K562 (cell line): ENCODE results near the gene FBL. TPM values are rescaled to one million over a fixed set of nuclear protein-coding genes. Genes with fewer than 3 reads are reported as not detected.

ENCODE experiments used
- ATAC-seq: fragments of 200-7000 bp; cut with Tn5 transposase; 3 replicates; pipeline ENCODE4 v1.9.1; 2020; ENCODE audit warnings: moderate library complexity
- BruUV-seq: library from RNA; stranded (reverse); fragments of 400-500 nt; replicated peaks from 2 replicates; lab custom pipeline; 2021; lab: Mats Ljungman, UMichigan
- CTCF ChIA-PET: fragments of 300-600 bp; formaldehyde crosslinking; extraction: SDS; loops from one replicate; lab custom pipeline; 2021; ENCODE audit warnings: low intra/inter-chr PET ratio; lab: Yijun Ruan, JAX
- POLR2A ChIA-PET: fragments of 300-600, 350-650 bp; sonication (Branson Sonifier 250); formaldehyde crosslinking; extraction: SDS; loops from one replicate; lab custom pipeline; 2021; ENCODE audit warnings: antibody characterized with exemption, inconsistent platforms; lab: Yijun Ruan, JAX
- DNase-seq, 4 experiments: peaks; one replicate each; pipeline versions ENCODE4 v3.0.0 to v3.0.0-alpha.2; 2011 to 2018; ENCODE audit warnings: low spot score in 3 of 4, mixed read lengths in 3 of 4; ENCODE audit errors: extremely low read depth in 1 of 4
- FAIRE-seq: peaks from 2 replicates; lab custom pipeline; 2011; peaks lifted over from hg19 to GRCh38; lab: Jason Lieb, UNC
- H2AFZ ChIP-seq: 2 replicates; pipeline ENCODE4 v1.6.0; 2011; ENCODE audit warnings: low read depth, low read length, control low read depth, inconsistent platforms
- H3K27ac ChIP-seq: fragments of 200-600 bp; 3 replicates; pipeline ENCODE4 v1.8.0; 2011; ENCODE audit warnings: low read depth, mild to moderate bottlenecking, control low read depth, inconsistent platforms, low read length, moderate library complexity, mixed read lengths; ENCODE audit errors: extremely low read depth
- H3K27me3 ChIP-seq, 2 experiments: fragments of 300-600 bp in 1 of 2; 2 replicates in 1 of 2; 3 replicates in 1 of 2; pipeline versions ENCODE4 v1.6.0 to v1.8.0; 2011; ENCODE audit warnings: inconsistent platforms in 2 of 2, low read length in 2 of 2, mild to moderate bottlenecking in 1 of 2, mixed read lengths in 1 of 2, moderate library complexity in 1 of 2; ENCODE audit not compliant: control insufficient read depth in 2 of 2, insufficient read depth in 2 of 2
- H3K36me3 ChIP-seq: fragments of 300-600 bp; 3 replicates; pipeline ENCODE4 v1.8.0; 2011; ENCODE audit warnings: mild to moderate bottlenecking, low read length, inconsistent platforms; ENCODE audit not compliant: control insufficient read depth, insufficient read depth
- H3K4me1 ChIP-seq, 2 experiments: fragments of 200-600 bp in 1 of 2; replicated peaks in 1 of 2; 2 replicates in 1 of 2; 3 replicates in 1 of 2; pipeline versions ENCODE4 v1.5.1 to v1.8.0; 2011; ENCODE audit warnings: inconsistent platforms in 2 of 2, low read length in 2 of 2, mild to moderate bottlenecking in 1 of 2, mixed read lengths in 1 of 2, moderate library complexity in 1 of 2; ENCODE audit not compliant: control insufficient read depth in 2 of 2, insufficient read depth in 2 of 2
- H3K4me2 ChIP-seq: 2 replicates; pipeline ENCODE4 v1.6.1; 2011; ENCODE audit warnings: low read length, control low read depth, inconsistent platforms, mixed read lengths; ENCODE audit not compliant: insufficient read depth
- H3K4me3 ChIP-seq: fragments of 200-600 bp; sonication (generic), shearing (Covaris generic); 2 replicates; pipeline ENCODE4 v1.5.1; 2016; ENCODE audit warnings: control low read depth, inconsistent platforms
- H3K79me2 ChIP-seq: fragments of 200-600 bp; 3 replicates; pipeline ENCODE4 v1.8.0; 2011; ENCODE audit warnings: low read length, inconsistent platforms; ENCODE audit not compliant: control insufficient read depth, insufficient read depth
- H3K9ac ChIP-seq, 2 experiments: 2 replicates each; pipeline versions ENCODE4 v1.6.0 to v1.6.1; 2011; ENCODE audit warnings: low read depth in 2 of 2, low read length in 2 of 2, control low read depth in 1 of 2, inconsistent platforms in 1 of 2, mild to moderate bottlenecking in 1 of 2, mixed read lengths in 1 of 2; ENCODE audit not compliant: insufficient read depth in 1 of 2
- H3K9me1 ChIP-seq: one replicate; pipeline ENCODE4 v1.6.0; 2011; ENCODE audit warnings: inconsistent platforms, mild to moderate bottlenecking, low read length, moderate library complexity; ENCODE audit not compliant: control insufficient read depth, insufficient read depth
- H3K9me3 ChIP-seq: replicated peaks from 2 replicates; pipeline ENCODE4 v1.5.1; 2011; ENCODE audit warnings: low read depth, low read length, inconsistent platforms; ENCODE audit not compliant: control insufficient read depth, insufficient read depth
- H4K20me1 ChIP-seq: replicated peaks from 2 replicates; pipeline ENCODE4 v1.6.1; 2011; ENCODE audit warnings: low read length, inconsistent platforms, mixed read lengths; ENCODE audit not compliant: control insufficient read depth, insufficient read depth
- ETS2 ChIP-seq: IDR thresholded peaks from 2 replicates; pipeline ENCODE4 v1.6.1; 2016; ENCODE audit warnings: borderline replicate concordance, missing genetic modification characterization, mild to moderate bottlenecking, moderate library complexity, missing compliant biosample characterization; ENCODE audit not compliant: poor library complexity, severe bottlenecking
- FOXO4 ChIP-seq: fragments of 450-650 bp; formaldehyde crosslinking; IDR thresholded peaks from 2 replicates; pipeline ENCODE4 v1.4.0; 2020; ENCODE audit warnings: mild to moderate bottlenecking, moderate library complexity
- GATAD2B ChIP-seq: fragments of 450-650 bp; IDR thresholded peaks from 2 replicates; pipeline ENCODE4 v1.6.1; 2017; ENCODE audit warnings: mild to moderate bottlenecking, borderline replicate concordance
- ILK ChIP-seq: fragments of 450-650 bp; IDR thresholded peaks from 2 replicates; pipeline ENCODE4 v1.6.1; 2016; ENCODE audit warnings: missing genetic modification characterization, low read depth, mild to moderate bottlenecking, missing compliant biosample characterization, moderate library complexity, borderline replicate concordance
- SAFB2 ChIP-seq: fragments of 200-400 bp; formaldehyde crosslinking; IDR thresholded peaks from 2 replicates; pipeline ENCODE4 v1.6.1; 2018; ENCODE audit warnings: borderline replicate concordance, low read length, low read depth, moderate library complexity; ENCODE audit not compliant: severe bottlenecking
- SMARCB1 ChIP-seq: IDR thresholded peaks from 2 replicates; pipeline ENCODE4 v1.6.1; 2011; ENCODE audit warnings: improper control_type of control experiment, low read depth; ENCODE audit not compliant: insufficient read length
- SPI1 ChIP-seq: IDR thresholded peaks from 2 replicates; pipeline ENCODE4 v1.6.1; 2011; ENCODE audit warnings: low read depth, low read length, control low read depth, borderline replicate concordance
- ZFPM2 ChIP-seq: fragments of 250-450 bp; sonication (Bioruptor Pico); IDR thresholded peaks from 2 replicates; pipeline ENCODE4 v1.5.1; 2022; ENCODE audit warnings: mild to moderate bottlenecking
- ZNF507 ChIP-seq: conservative IDR thresholded peaks from 2 replicates; pipeline ENCODE4 v1.6.1; 2017; ENCODE audit warnings: missing genetic modification characterization, missing compliant biosample characterization
- WGBS: fragments of 100-300 bp; shearing (Covaris generic); methylation state at CpG from one replicate; pipeline ENCODE4 v1.1.6; 2016; ENCODE audit warnings: low coverage, mixed read lengths; ENCODE audit not compliant: insufficient coverage; ENCODE audit errors: missing lambda C conversion rate; 5-methylcytosine and 5-hydroxymethylcytosine counted together
- in situ Hi-C: fragments of 300-500 bp; cut with MboI; formaldehyde crosslinking; loops from 4 replicates; pipeline ENCODE4 v1.15.0; 2018; ENCODE audit warnings: inconsistent platforms, mixed read lengths
- intact Hi-C: fragments of 100-400 bp; cut with micrococcal nuclease; formaldehyde crosslinking; loops from 2 replicates; pipeline ENCODE4 v1.14.2; 2022
- polyA plus RNA-seq, 8 experiments: library from polyadenylated mRNA; depleted of rRNA in 4 of 8; stranded (reverse) in 5 of 8; unstranded in 3 of 8; fragments of >200 nt; fragmentation: Nextera tagmentation in 2 of 8; fragmentation: Illumina TruSeq in 1 of 8; extraction: Ambion mirVana in 2 of 8; extraction: Trizol in 1 of 8; gene quantifications; 2 replicates each; pipeline versions ENCODE4 v1.2.1 to v1.2.3, GENCODE V29; 2011 to 2014; ENCODE audit warnings: inconsistent platforms in 1 of 8, missing spikeins in 1 of 8
- total RNA-seq, 7 experiments: library from RNA; depleted of rRNA in 6 of 7; stranded (reverse); fragments of >200 nt in 6 of 7; fragmentation: Illumina TruSeq in 2 of 7; extraction: Trizol in 2 of 7; gene quantifications; 2 replicates each; pipeline versions ENCODE4 v1.2.1 to v1.2.3, GENCODE V29; 2011 to 2021; ENCODE audit warnings: low replicate concordance in 1 of 7
- TF ChIP-seq, protein P1 (sequence below): fragments of 450-650 bp; formaldehyde crosslinking; IDR thresholded peaks from 2 replicates; pipeline ENCODE4 v1.4.0; 2022; ENCODE audit warnings: mild to moderate bottlenecking, moderate library complexity

Gene FBL
- total and polyA plus RNA-seq, 9 of the 15 experiments (the other 6 are each of a cell fraction or from before 2014, with no cell fraction given): 201 to 1,696 (median 696) TPM

GRCh38 chr19:39873385-39873784 is 27.2 kb upstream of the FBL start:
- DNase-seq: no peak
- H3K4me2 ChIP-seq: no peak overlapping the region
- FAIRE-seq: no peak
- H3K27me3 ChIP-seq: peaks cover 15 to 59% of the 10 kb centered on the region in 2 experiments
- ChIA-PET POLR2A (no interaction called here), CTCF (no interaction called here)
- no peaks in the 10 kb centered on the region for H3K36me3 ChIP-seq
- ATAC-seq: no peak
- intact Hi-C loops: no loop called here
- no peak overlapping the region for H3K27ac ChIP-seq
- H3K79me2 ChIP-seq: no peaks in the 10 kb centered on the region
- H3K9me1 ChIP-seq: peaks cover 3% of the 10 kb centered on the region
- no peak overlapping the region for H3K9ac ChIP-seq
- H3K4me3 ChIP-seq: no peak overlapping the region
- H4K20me1 ChIP-seq: no peaks in the 10 kb centered on the region
- WGBS: 10% methylated on average over 18 of the region's 20 CpGs
- no peak overlapping the region for H2AFZ ChIP-seq
- BruUV-seq: no TSS peak
- TF ChIP-seq ETS2 (tag): no peak
- no peak for TF ChIP-seq ILK (tag)
- TF ChIP-seq FOXO4 (CRISPR knock-in tag): no peak
- no peak for TF ChIP-seq ZNF507 (tag)
- no peak for TF ChIP-seq SPI1
- TF ChIP-seq ZFPM2 (CRISPR knock-in tag): no peak
- TF ChIP-seq SAFB2: no peak
- TF ChIP-seq SMARCB1: no peak
- TF ChIP-seq, protein P1, sequence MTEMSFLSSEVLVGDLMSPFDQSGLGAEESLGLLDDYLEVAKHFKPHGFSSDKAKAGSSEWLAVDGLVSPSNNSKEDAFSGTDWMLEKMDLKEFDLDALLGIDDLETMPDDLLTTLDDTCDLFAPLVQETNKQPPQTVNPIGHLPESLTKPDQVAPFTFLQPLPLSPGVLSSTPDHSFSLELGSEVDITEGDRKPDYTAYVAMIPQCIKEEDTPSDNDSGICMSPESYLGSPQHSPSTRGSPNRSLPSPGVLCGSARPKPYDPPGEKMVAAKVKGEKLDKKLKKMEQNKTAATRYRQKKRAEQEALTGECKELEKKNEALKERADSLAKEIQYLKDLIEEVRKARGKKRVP (CRISPR knock-in tag): no peak
- no peak for TF ChIP-seq GATAD2B
- in situ Hi-C loops: no loop called here
- no peaks in the 10 kb centered on the region for H3K9me3 ChIP-seq
- H3K4me1 ChIP-seq: peaks cover 0 to 21% of the 10 kb centered on the region in 2 experiments; a peak in 2 of 5 replicates
